SK-N-SH treated with all-trans-retinoic acid at 6 μM for 48 hours (cell line): ENCODE data around the gene ACP2.

ENCODE experiments used
- ARNTL ChIP-seq: fragments of 450-650 bp; formaldehyde crosslinking; IDR thresholded peaks from 2 replicates; pipeline ENCODE4 v1.5.0; 2020; ENCODE audit warnings: low read depth, mild to moderate bottlenecking, moderate library complexity, borderline replicate concordance
- BACH2 ChIP-seq: fragments of 250-450 bp; sonication (Bioruptor Pico); IDR thresholded peaks from 2 replicates; pipeline ENCODE4 v1.9.0; 2021; ENCODE audit warnings: mild to moderate bottlenecking, borderline replicate concordance
- CSDC2 ChIP-seq: fragments of 250-450 bp; sonication (Bioruptor Pico); IDR thresholded peaks from 2 replicates; pipeline ENCODE4 v1.5.0; 2020; ENCODE audit warnings: mild to moderate bottlenecking, moderate library complexity
- ISL1 ChIP-seq: fragments of 250-450 bp; sonication (Bioruptor Pico); IDR thresholded peaks from 2 replicates; pipeline ENCODE4 v2.1.2; 2022; ENCODE audit warnings: mild to moderate bottlenecking, moderate library complexity
- PPARA ChIP-seq: fragments of 250-450 bp; sonication (Bioruptor Pico); IDR thresholded peaks from 2 replicates; pipeline ENCODE4 v1.5.0; 2020; ENCODE audit warnings: mild to moderate bottlenecking, borderline replicate concordance
- RARB ChIP-seq: fragments of 250-450 bp; sonication (Bioruptor Pico); IDR thresholded peaks from 2 replicates; pipeline ENCODE4 v1.8.0; 2021; ENCODE audit warnings: mild to moderate bottlenecking, moderate library complexity
- TOX ChIP-seq: fragments of 250-450 bp; sonication (Bioruptor Pico); IDR thresholded peaks from 2 replicates; pipeline ENCODE4 v1.8.0; 2021; ENCODE audit warnings: mild to moderate bottlenecking, moderate library complexity, borderline replicate concordance
- ZC3H10 ChIP-seq: fragments of 250-450 bp; sonication (Bioruptor Pico); IDR thresholded peaks from 2 replicates; pipeline ENCODE4 v1.5.1; 2021; ENCODE audit warnings: mild to moderate bottlenecking, moderate library complexity
- ZFP3 ChIP-seq: fragments of 250-450 bp; sonication (Bioruptor Pico); IDR thresholded peaks from 2 replicates; pipeline ENCODE4 v1.5.0; 2020; ENCODE audit warnings: mild to moderate bottlenecking, moderate library complexity
- ZFP30 ChIP-seq: fragments of 450-650 bp; formaldehyde crosslinking; IDR thresholded peaks from 2 replicates; pipeline ENCODE4 v1.5.0; 2022; ENCODE audit warnings: mild to moderate bottlenecking, moderate library complexity
- ZNF8 ChIP-seq: fragments of 450-650 bp; formaldehyde crosslinking; IDR thresholded peaks from 2 replicates; pipeline ENCODE4 v1.5.0; 2020; ENCODE audit warnings: mild to moderate bottlenecking, moderate library complexity
- TF ChIP-seq, protein P1 (sequence below): fragments of 250-450 bp; sonication (Bioruptor Pico); IDR thresholded peaks from 2 replicates; pipeline ENCODE4 v1.8.0; 2021; ENCODE audit warnings: low read depth, mild to moderate bottlenecking, moderate library complexity, borderline replicate concordance
- TF ChIP-seq, protein P2 (sequence below): fragments of 250-450 bp; sonication (Bioruptor Pico); IDR thresholded peaks from 2 replicates; pipeline ENCODE4 v1.8.0; 2020; ENCODE audit warnings: mild to moderate bottlenecking, moderate library complexity, borderline replicate concordance

GRCh38 chr11:47245611-47246357, 2.8 kb downstream of the ACP2 start:
- TF ChIP-seq RARB (CRISPR knock-in tag) (no peak), ARNTL (CRISPR knock-in tag) (no peak), PPARA (CRISPR knock-in tag) (no peak), ZNF8 (no peak), TOX (CRISPR knock-in tag) (no peak), ZFP30 (CRISPR knock-in tag) (no peak), ISL1 (no peak), ZFP3 (no peak), BACH2 (CRISPR knock-in tag) (no peak), ZC3H10 (no peak), CSDC2 (CRISPR knock-in tag) (no peak)
- TF ChIP-seq, protein P1, sequence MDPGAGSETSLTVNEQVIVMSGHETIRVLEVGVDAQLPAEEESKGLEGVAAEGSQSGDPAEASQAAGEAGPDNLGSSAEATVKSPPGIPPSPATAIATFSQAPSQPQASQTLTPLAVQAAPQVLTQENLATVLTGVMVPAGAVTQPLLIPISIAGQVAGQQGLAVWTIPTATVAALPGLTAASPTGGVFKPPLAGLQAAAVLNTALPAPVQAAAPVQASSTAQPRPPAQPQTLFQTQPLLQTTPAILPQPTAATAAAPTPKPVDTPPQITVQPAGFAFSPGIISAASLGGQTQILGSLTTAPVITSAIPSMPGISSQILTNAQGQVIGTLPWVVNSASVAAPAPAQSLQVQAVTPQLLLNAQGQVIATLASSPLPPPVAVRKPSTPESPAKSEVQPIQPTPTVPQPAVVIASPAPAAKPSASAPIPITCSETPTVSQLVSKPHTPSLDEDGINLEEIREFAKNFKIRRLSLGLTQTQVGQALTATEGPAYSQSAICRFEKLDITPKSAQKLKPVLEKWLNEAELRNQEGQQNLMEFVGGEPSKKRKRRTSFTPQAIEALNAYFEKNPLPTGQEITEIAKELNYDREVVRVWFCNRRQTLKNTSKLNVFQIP: no peak
- TF ChIP-seq, protein P2, sequence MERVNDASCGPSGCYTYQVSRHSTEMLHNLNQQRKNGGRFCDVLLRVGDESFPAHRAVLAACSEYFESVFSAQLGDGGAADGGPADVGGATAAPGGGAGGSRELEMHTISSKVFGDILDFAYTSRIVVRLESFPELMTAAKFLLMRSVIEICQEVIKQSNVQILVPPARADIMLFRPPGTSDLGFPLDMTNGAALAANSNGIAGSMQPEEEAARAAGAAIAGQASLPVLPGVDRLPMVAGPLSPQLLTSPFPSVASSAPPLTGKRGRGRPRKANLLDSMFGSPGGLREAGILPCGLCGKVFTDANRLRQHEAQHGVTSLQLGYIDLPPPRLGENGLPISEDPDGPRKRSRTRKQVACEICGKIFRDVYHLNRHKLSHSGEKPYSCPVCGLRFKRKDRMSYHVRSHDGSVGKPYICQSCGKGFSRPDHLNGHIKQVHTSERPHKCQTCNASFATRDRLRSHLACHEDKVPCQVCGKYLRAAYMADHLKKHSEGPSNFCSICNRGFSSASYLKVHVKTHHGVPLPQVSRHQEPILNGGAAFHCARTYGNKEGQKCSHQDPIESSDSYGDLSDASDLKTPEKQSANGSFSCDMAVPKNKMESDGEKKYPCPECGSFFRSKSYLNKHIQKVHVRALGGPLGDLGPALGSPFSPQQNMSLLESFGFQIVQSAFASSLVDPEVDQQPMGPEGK (CRISPR knock-in tag): no peak
